Measurements from ENCODE around the gene FJX1.

FJX1 gene

GRCh38 chr11:35617687-35618496 is at the start of gene FJX1:
Gene FJX1, plus strand, starts transcription at chr11:35618460. Its CDS starts 177 bp downstream, at chr11:35618637.
- DNase-seq = no peak

GRCh38 chr11:35571696-35572095 is 46.6 kb upstream of the FJX1 start:
- no peak for DNase-seq

GRCh38 chr11:35579557-35580396 is 38.5 kb upstream of the FJX1 start:
- DNase-seq = no peak

GRCh38 chr11:35580397-35580781 is 37.9 kb upstream of the FJX1 start:
- DNase-seq = no peak

GRCh38 chr11:35582033-35582432 is 36.2 kb upstream of the FJX1 start:
- DNase-seq = no peak

GRCh38 chr11:35583126-35583525 is 35.1 kb upstream of the FJX1 start:
- no peak for DNase-seq

GRCh38 chr11:35583843-35584242 is 34.4 kb upstream of the FJX1 start:
- no peak for DNase-seq

- no peak for DNase-seq
Measured at GRCh38 chr11:35584321-35584720, 33.9 kb upstream of the FJX1 start.

GRCh38 chr11:35585416-35585815 is 32.8 kb upstream of the FJX1 start:
- no peak for DNase-seq

GRCh38 chr11:35586222-35586621 is 32.0 kb upstream of the FJX1 start:
- DNase-seq = no peak

- DNase-seq = no peak
Measured at GRCh38 chr11:35587972-35588371, 30.3 kb upstream of the FJX1 start.

GRCh38 chr11:35588627-35589026 is 29.6 kb upstream of the FJX1 start:
- DNase-seq = no peak

GRCh38 chr11:35589281-35589680 is 29.0 kb upstream of the FJX1 start:
- DNase-seq = no peak

- no peak for DNase-seq
Measured at GRCh38 chr11:35590412-35590811, 27.8 kb upstream of the FJX1 start.

GRCh38 chr11:35593143-35593542 is 25.1 kb upstream of the FJX1 start:
- DNase-seq = no peak

- no peak for DNase-seq
Measured at GRCh38 chr11:35594680-35595079, 23.6 kb upstream of the FJX1 start.

GRCh38 chr11:35598254-35599125 is 19.8 kb upstream of the FJX1 start:
- DNase-seq = no peak

- DNase-seq = no peak
Measured at GRCh38 chr11:35600331-35600838, 17.9 kb upstream of the FJX1 start.

GRCh38 chr11:35602160-35602793 is 16.0 kb upstream of the FJX1 start:
- no peak for DNase-seq

- no peak for DNase-seq
Measured at GRCh38 chr11:35602979-35603378, 15.3 kb upstream of the FJX1 start.

GRCh38 chr11:35605706-35606105 is 12.6 kb upstream of the FJX1 start:
- DNase-seq = no peak

GRCh38 chr11:35606206-35606605 is 12.1 kb upstream of the FJX1 start:
- no peak for DNase-seq
